Measurements from ENCODE around the gene CDH13.

The CDH13 gene

DNA sequence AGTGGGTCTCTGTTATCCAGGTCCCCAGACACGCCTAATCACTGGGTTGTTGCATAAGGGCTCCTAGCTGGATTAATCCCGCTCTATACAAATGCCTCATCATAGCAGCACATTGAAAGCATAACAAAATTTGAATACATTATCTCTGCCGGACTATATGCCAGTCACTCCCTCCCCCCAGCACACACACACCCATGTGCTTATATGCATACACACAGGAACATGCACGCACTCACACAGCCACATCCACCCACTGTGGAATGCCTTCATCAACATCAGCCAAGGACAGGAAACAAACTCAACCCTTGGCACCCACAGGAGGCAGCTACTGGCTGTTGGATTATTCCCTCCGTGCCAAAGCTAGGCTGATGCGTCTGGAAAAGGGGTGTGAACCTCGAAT is 3.5 kb upstream of the CDH13 start:
- no peak for TF ChIP-seq PPARA (CRISPR knock-in tag; IDR thresholded peaks at IDR 0.05; ENCODE audit: borderline replicate concordance)
- TF ChIP-seq, protein P1, sequence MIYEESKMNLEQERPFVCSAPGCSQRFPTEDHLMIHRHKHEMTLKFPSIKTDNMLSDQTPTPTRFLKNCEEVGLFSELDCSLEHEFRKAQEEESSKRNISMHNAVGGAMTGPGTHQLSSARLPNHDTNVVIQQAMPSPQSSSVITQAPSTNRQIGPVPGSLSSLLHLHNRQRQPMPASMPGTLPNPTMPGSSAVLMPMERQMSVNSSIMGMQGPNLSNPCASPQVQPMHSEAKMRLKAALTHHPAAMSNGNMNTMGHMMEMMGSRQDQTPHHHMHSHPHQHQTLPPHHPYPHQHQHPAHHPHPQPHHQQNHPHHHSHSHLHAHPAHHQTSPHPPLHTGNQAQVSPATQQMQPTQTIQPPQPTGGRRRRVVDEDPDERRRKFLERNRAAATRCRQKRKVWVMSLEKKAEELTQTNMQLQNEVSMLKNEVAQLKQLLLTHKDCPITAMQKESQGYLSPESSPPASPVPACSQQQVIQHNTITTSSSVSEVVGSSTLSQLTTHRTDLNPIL (CRISPR knock-in tag; IDR thresholded peaks at IDR 0.05; ENCODE audit: low read depth): no peak
- TF ChIP-seq, protein P2, sequence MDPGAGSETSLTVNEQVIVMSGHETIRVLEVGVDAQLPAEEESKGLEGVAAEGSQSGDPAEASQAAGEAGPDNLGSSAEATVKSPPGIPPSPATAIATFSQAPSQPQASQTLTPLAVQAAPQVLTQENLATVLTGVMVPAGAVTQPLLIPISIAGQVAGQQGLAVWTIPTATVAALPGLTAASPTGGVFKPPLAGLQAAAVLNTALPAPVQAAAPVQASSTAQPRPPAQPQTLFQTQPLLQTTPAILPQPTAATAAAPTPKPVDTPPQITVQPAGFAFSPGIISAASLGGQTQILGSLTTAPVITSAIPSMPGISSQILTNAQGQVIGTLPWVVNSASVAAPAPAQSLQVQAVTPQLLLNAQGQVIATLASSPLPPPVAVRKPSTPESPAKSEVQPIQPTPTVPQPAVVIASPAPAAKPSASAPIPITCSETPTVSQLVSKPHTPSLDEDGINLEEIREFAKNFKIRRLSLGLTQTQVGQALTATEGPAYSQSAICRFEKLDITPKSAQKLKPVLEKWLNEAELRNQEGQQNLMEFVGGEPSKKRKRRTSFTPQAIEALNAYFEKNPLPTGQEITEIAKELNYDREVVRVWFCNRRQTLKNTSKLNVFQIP (CRISPR knock-in tag; IDR thresholded peaks at IDR 0.05; ENCODE audit: borderline replicate concordance, low read depth): no peak
- ATAC-seq: no peak

DNA sequence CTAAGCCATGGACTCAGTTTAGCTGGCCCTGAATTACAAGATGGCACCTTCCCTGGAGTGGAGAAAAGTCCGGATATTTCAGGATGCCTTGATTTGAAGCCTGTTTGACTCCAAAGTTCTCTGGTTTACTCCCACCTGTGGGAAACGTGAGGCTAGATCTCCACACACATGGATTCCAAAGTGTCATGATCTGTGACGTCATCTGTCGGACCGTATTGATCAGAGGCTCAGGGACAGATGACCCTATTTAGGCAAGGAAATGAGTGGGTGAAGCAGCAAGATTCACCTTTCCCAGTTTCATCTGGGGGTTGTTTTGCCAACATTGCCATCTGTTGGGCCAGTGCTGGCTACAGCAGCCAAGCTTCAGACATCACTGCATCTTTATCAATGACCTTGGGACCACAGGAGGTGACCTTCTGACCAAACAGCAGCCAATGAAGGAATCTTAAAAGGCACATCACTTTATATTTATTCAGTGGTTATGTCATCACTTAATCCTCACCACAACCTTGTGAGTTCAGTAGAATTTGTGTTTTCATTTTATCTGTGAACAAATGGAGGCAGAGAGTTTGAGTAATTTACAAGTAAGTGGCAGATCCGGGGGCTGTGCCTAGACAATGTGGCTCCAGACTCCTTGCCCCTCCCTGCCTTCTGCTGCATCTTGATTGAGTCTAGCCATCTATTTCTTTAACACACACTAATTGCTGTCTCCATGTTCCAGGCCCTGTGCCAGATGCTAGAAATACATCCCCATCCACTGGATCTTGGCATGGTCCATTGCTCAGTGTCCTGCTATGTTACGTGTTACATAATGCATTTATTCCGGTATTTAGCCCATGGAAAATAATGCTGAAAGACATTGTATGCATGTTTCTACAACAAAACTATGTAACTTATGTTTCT is 1.5 kb upstream of the CDH13 start:
- no peak for ATAC-seq
- TF ChIP-seq SNAI2 (CRISPR knock-in tag; IDR thresholded peaks at IDR 0.05) (no peak), ZFP30 (CRISPR knock-in tag; IDR thresholded peaks at IDR 0.05) (no peak), OSR1 (CRISPR knock-in tag; IDR thresholded peaks at IDR 0.05) (no peak), PPARA (CRISPR knock-in tag; IDR thresholded peaks at IDR 0.05; ENCODE audit: borderline replicate concordance) (no peak), ZC3H10 (CRISPR knock-in tag; IDR thresholded peaks at IDR 0.05) (no peak), ZFP3 (CRISPR knock-in tag; IDR thresholded peaks at IDR 0.05) (no peak)
- TF ChIP-seq, protein P2 (CRISPR knock-in tag; IDR thresholded peaks at IDR 0.05; ENCODE audit: borderline replicate concordance, low read depth): no peak
- TF ChIP-seq, protein P3, sequence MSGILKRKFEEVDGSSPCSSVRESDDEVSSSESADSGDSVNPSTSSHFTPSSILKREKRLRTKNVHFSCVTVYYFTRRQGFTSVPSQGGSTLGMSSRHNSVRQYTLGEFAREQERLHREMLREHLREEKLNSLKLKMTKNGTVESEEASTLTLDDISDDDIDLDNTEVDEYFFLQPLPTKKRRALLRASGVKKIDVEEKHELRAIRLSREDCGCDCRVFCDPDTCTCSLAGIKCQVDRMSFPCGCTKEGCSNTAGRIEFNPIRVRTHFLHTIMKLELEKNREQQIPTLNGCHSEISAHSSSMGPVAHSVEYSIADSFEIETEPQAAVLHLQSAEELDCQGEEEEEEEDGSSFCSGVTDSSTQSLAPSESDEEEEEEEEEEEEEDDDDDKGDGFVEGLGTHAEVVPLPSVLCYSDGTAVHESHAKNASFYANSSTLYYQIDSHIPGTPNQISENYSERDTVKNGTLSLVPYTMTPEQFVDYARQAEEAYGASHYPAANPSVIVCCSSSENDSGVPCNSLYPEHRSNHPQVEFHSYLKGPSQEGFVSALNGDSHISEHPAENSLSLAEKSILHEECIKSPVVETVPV (CRISPR knock-in tag; IDR thresholded peaks at IDR 0.05): no peak

DNA sequence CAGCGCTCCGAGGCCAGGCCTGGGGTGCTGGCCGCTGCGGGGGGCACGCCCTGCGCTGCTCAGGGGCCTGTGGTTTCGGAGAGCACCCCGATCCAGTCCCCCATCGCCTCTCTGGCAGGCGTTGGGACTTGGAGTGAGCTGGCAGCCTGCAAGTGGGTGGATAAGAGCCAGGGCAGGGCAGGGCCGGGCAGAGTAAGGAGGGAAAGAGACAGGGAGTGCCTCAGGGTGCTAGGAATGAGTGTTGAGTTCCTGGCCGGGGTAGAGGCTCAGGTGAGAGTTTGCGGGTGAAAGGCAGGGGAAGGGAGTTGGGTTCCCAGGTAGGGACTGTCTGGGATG is 1.3 kb downstream of the CDH13 start:
- TF ChIP-seq ZFP3 (CRISPR knock-in tag; IDR thresholded peaks at IDR 0.05): no peak
- TF ChIP-seq RARB (CRISPR knock-in tag; IDR thresholded peaks at IDR 0.05): no peak
- no peak for TF ChIP-seq TOX (CRISPR knock-in tag; IDR thresholded peaks at IDR 0.05; ENCODE audit: borderline replicate concordance)
- TF ChIP-seq OSR1 (CRISPR knock-in tag; IDR thresholded peaks at IDR 0.05): no peak
- TF ChIP-seq, protein P4, sequence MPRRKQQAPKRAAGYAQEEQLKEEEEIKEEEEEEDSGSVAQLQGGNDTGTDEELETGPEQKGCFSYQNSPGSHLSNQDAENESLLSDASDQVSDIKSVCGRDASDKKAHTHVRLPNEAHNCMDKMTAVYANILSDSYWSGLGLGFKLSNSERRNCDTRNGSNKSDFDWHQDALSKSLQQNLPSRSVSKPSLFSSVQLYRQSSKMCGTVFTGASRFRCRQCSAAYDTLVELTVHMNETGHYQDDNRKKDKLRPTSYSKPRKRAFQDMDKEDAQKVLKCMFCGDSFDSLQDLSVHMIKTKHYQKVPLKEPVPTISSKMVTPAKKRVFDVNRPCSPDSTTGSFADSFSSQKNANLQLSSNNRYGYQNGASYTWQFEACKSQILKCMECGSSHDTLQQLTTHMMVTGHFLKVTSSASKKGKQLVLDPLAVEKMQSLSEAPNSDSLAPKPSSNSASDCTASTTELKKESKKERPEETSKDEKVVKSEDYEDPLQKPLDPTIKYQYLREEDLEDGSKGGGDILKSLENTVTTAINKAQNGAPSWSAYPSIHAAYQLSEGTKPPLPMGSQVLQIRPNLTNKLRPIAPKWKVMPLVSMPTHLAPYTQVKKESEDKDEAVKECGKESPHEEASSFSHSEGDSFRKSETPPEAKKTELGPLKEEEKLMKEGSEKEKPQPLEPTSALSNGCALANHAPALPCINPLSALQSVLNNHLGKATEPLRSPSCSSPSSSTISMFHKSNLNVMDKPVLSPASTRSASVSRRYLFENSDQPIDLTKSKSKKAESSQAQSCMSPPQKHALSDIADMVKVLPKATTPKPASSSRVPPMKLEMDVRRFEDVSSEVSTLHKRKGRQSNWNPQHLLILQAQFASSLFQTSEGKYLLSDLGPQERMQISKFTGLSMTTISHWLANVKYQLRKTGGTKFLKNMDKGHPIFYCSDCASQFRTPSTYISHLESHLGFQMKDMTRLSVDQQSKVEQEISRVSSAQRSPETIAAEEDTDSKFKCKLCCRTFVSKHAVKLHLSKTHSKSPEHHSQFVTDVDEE (CRISPR knock-in tag; IDR thresholded peaks at IDR 0.05): no peak
- TF ChIP-seq ZNF565 (CRISPR knock-in tag; conservative IDR thresholded peaks at IDR 0.05; ENCODE audit: low read depth): no peak
- TF ChIP-seq SNAI2 (CRISPR knock-in tag; IDR thresholded peaks at IDR 0.05): no peak
- TF ChIP-seq, protein P2 (CRISPR knock-in tag; IDR thresholded peaks at IDR 0.05; ENCODE audit: borderline replicate concordance, low read depth): no peak
- TF ChIP-seq TCF4 (CRISPR knock-in tag; IDR thresholded peaks at IDR 0.05; ENCODE audit: borderline replicate concordance): no peak
- no peak for TF ChIP-seq ZFP30 (CRISPR knock-in tag; IDR thresholded peaks at IDR 0.05)
- TF ChIP-seq BACH2 (CRISPR knock-in tag; IDR thresholded peaks at IDR 0.05; ENCODE audit: borderline replicate concordance): no peak
- TF ChIP-seq, protein P5, sequence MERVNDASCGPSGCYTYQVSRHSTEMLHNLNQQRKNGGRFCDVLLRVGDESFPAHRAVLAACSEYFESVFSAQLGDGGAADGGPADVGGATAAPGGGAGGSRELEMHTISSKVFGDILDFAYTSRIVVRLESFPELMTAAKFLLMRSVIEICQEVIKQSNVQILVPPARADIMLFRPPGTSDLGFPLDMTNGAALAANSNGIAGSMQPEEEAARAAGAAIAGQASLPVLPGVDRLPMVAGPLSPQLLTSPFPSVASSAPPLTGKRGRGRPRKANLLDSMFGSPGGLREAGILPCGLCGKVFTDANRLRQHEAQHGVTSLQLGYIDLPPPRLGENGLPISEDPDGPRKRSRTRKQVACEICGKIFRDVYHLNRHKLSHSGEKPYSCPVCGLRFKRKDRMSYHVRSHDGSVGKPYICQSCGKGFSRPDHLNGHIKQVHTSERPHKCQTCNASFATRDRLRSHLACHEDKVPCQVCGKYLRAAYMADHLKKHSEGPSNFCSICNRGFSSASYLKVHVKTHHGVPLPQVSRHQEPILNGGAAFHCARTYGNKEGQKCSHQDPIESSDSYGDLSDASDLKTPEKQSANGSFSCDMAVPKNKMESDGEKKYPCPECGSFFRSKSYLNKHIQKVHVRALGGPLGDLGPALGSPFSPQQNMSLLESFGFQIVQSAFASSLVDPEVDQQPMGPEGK (CRISPR knock-in tag; IDR thresholded peaks at IDR 0.05; ENCODE audit: borderline replicate concordance): no peak
- no peak for TF ChIP-seq ISL1 (CRISPR knock-in tag; IDR thresholded peaks at IDR 0.05)
- TF ChIP-seq, protein P3 (CRISPR knock-in tag; IDR thresholded peaks at IDR 0.05): no peak
- no peak for TF ChIP-seq CSDC2 (CRISPR knock-in tag; IDR thresholded peaks at IDR 0.05)
- TF ChIP-seq ESRRG (CRISPR knock-in tag; IDR thresholded peaks at IDR 0.05): no peak
- ATAC-seq: peak; percentile 41

All from SK-N-SH treated with all-trans-retinoic acid at 6 μM for 48 hours (cell line).